BJ (cell line): ENCODE data around the gene TRIP11. TPM values are rescaled to one million over a fixed set of nuclear protein-coding genes. Genes with fewer than 3 reads are reported as not detected.

Source experiments
- CTCF ChIA-PET: fragments of 350-600 bp; formaldehyde crosslinking; extraction: SDS; loops from one replicate; lab custom pipeline; 2021; ENCODE audit warnings: antibody characterized with exemption, inconsistent platforms; lab: Yijun Ruan, JAX
- POLR2A ChIA-PET: fragments of 300-600 bp; sonication (Branson Sonifier 250); formaldehyde crosslinking; extraction: SDS; loops from one replicate; lab custom pipeline; 2021; ENCODE audit warnings: antibody characterized with exemption; lab: Charles Lee
- DNase-seq: peaks from one replicate; pipeline ENCODE4 v3.0.0-alpha.2; 2011; ENCODE audit warnings: low read depth
- H3K27me3 ChIP-seq: 2 replicates; pipeline ENCODE4 v1.6.0; 2011; ENCODE audit warnings: low read length; ENCODE audit not compliant: control insufficient read depth, insufficient read depth
- H3K36me3 ChIP-seq: 2 replicates; pipeline ENCODE4 v1.5.1; 2011; ENCODE audit warnings: low read length; ENCODE audit not compliant: control insufficient read depth, insufficient read depth
- H3K4me3 ChIP-seq: 2 replicates; pipeline ENCODE4 v1.5.1; 2011; ENCODE audit warnings: low read depth, mild to moderate bottlenecking, control low read depth, low read length
- polyA plus RNA-seq: library from polyadenylated mRNA; depleted of rRNA; stranded (reverse); fragments of >200 nt; gene quantifications from 2 replicates; pipeline ENCODE4 v1.2.3, GENCODE V29; 2011
- TF ChIP-seq, protein P1 (sequence below): IDR thresholded peaks from 2 replicates; pipeline ENCODE4 v1.5.1; 2011; ENCODE audit warnings: low read depth, mild to moderate bottlenecking, control low read depth, inconsistent platforms, low read length, moderate library complexity; ENCODE audit not compliant: insufficient read depth

The TRIP11 gene
- polyA plus RNA-seq, 1 experiment = 14.7 TPM

DNA sequence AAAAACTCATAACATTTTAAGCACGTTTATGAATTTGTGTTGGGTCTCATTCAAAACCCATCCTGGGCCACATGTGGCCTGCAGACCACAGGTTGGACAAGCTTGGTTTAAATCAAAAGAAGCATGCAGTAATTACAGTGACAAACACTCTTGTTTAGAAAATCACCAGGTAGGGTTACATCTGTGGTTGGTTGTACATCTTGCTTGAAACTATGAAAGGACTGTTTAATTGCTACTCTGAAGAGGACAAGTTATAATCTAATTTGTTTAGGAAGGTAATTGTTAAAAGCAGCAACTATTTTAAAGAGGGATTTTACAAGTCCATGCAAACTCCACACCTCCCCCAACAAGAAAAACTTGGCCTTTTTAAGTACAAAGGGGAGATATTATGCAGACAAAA is 4.0 kb downstream of the TRIP11 start:
- Histone ChIP-seq H3K36me3 (no peaks in the 10 kb centered on the region; the same call in 1 of the 2 replicates), H3K4me3 (no peak overlapping the region), H3K27me3 (no peaks in the 10 kb centered on the region)
- POLR2A ChIA-PET = no interaction called here
- DNase-seq = no peak
- CTCF ChIA-PET = no interaction called here
- TF ChIP-seq, protein P1, sequence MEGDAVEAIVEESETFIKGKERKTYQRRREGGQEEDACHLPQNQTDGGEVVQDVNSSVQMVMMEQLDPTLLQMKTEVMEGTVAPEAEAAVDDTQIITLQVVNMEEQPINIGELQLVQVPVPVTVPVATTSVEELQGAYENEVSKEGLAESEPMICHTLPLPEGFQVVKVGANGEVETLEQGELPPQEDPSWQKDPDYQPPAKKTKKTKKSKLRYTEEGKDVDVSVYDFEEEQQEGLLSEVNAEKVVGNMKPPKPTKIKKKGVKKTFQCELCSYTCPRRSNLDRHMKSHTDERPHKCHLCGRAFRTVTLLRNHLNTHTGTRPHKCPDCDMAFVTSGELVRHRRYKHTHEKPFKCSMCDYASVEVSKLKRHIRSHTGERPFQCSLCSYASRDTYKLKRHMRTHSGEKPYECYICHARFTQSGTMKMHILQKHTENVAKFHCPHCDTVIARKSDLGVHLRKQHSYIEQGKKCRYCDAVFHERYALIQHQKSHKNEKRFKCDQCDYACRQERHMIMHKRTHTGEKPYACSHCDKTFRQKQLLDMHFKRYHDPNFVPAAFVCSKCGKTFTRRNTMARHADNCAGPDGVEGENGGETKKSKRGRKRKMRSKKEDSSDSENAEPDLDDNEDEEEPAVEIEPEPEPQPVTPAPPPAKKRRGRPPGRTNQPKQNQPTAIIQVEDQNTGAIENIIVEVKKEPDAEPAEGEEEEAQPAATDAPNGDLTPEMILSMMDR = no peak

DNA sequence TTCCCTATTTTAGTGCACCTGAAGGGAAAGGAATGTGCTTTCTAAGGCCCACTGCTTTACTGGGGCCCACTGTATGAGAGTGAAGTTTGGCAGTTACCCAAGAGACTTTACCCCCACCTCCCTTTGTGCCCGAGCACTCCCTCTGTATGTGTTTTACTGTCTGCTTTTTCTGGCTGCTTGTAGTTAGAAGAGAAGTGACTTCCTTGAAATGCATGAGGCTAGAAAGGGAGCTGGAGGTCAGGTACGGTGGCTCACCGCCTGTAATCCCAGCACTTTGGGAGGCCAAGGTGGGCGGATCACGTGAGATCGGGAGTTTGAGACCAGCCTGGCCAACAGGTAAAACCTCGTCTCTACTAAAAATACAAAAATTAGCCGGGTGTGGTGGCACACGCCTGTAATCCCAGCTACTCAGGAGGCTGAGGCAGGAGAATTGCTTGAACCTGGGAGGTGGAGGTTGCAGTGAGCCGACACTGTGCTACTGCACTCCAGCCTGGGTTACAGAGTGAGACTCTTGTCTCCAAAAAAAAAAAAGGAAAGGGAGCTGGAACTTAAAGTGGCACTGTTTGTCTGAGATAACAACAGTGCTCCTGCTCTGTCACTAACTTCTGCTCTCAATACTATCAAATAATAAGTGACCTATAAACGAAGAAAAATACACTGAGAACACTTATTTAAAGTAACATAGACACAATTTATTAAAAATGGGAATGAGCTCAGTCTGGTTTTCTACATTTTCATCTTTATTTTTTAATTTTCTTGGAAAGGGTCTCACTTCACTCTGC is 5.8 kb downstream of the TRIP11 start:
- no peak for DNase-seq
- ChIA-PET CTCF (no interaction called here), POLR2A (no interaction called here)
- Histone ChIP-seq H3K36me3 (no peaks in the 10 kb centered on the region; the same call in 1 of the 2 replicates), H3K27me3 (no peaks in the 10 kb centered on the region), H3K4me3 (no peak overlapping the region)
- TF ChIP-seq, protein P1 = no peak

DNA sequence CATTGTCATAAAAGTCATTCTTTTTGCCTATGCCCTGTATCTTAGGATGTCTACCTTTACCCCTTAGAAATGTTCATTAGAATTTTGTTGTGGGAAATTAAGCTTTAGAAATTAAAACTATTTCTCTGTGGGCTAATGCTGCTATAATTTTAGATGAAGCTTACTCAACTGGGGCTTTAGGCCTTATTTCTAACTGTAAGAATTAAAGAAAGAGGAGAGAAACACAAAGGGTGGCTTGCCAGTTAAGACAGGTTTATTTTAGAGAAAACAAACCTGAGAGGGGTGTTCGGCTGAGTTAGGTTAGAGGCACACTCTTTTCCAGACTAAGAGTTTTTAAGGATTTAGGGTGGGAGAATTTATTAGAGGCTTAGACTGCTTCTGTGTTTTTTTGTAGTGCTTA is 6.4 kb downstream of the TRIP11 start:
- Histone ChIP-seq H3K36me3 (no peaks in the 10 kb centered on the region; the same call in 1 of the 2 replicates), H3K4me3 (no peak overlapping the region), H3K27me3 (no peaks in the 10 kb centered on the region)
- ChIA-PET CTCF (no interaction called here), POLR2A (no interaction called here)
- TF ChIP-seq, protein P1 = no peak
- DNase-seq = no peak

DNA sequence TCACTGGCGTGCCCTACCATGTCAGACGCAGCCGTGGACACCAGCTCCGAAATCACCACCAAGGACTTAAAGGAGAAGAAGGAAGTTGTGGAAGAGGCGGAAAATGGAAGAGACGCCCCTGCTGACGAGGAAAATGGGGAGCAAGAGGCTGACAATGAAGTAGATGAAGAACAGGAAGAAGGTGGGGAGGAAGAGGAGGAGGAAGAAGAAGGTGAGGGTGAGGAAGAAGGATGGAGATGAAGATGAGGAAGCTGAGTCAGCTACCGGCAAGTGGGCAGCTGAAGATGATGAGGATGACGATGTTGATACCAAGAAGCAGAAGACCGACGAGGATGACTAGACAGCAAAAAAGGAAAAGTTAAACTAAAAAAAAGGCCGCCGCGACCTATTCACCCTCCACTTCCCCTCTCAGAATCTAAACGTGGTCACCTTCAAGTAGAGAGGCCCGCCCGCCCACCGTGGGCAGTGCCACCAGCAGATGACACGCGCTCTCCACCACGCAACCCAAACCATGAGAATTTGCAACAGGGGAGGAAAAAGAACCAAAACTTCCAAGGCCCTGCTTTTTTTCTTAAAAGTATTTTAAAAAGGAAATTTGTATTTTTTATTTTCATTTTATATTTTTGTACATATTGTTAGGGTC is 13.2 kb downstream of the TRIP11 start:
- POLR2A ChIA-PET = no interaction called here
- Histone ChIP-seq H3K27me3 (no peaks in the 10 kb centered on the region), H3K4me3 (no peak overlapping the region), H3K36me3 (peaks cover 2% of the 10 kb centered on the region; the same call in 1 of the 2 replicates)
- DNase-seq = no peak
- TF ChIP-seq, protein P1 = no peak
- CTCF ChIA-PET = no interaction called here

DNA sequence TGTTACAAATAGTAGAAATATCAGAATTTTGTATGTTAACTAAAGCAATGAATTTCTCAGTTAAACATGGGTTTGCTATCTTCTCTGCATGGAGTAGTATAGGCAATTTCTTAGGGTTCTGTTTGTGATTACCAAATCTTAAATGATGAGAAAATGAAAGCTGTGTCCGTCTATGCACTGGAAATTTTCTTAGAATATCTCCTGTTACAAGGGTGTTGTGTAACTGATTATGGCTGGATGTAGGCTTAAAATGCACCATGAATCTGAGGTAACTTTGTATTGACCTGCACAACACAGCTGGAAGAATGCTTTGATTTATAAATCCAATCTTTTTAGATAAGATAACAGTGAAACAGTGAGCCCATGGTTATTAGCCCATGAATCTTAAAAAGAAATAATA is 17.8 kb downstream of the TRIP11 start:
- DNase-seq = no peak
- POLR2A ChIA-PET = no interaction called here
- Histone ChIP-seq H3K27me3 (no peaks in the 10 kb centered on the region), H3K4me3 (no peak overlapping the region), H3K36me3 (peaks cover 5% of the 10 kb centered on the region)
- TF ChIP-seq, protein P1 = no peak
- CTCF ChIA-PET = interaction anchor here (0.8 kb wide), 1 partner anchor 10 kb away, joined by 3 read pairs; no protein-coding TSS in a partner anchor
